Neutrophil (primary cell): ENCODE data around the gene ITGB2.

Source experiments
- H3K27ac ChIP-seq: fragments of 200-600 bp; sonication (generic); 2 replicates; pipeline ENCODE4 v1.5.1; 2016; ENCODE audit warnings: mild to moderate bottlenecking, moderate library complexity
- H3K27me3 ChIP-seq: fragments of 200-600 bp; sonication (generic); 2 replicates; pipeline ENCODE4 v1.6.0; 2016; ENCODE audit warnings: mild to moderate bottlenecking
- H3K36me3 ChIP-seq: fragments of 200-600 bp; sonication (generic); 2 replicates; pipeline ENCODE4 v1.5.1; 2017
- H3K4me1 ChIP-seq, 2 experiments: fragments of 200-600 bp in 1 of 2; sonication (generic) in 1 of 2; 1 replicate in 1 of 2; 2 replicates in 1 of 2; pipeline versions ENCODE4 v1.5.1 to v1.6.1; 2013 to 2016; ENCODE audit warnings: low read depth in 1 of 2, low read length in 1 of 2, mild to moderate bottlenecking in 1 of 2, moderate library complexity in 1 of 2; ENCODE audit not compliant: control insufficient read depth in 1 of 2, insufficient read depth in 1 of 2
- H3K4me3 ChIP-seq, 2 experiments: fragments of 200-600 bp in 1 of 2; sonication (generic) in 1 of 2; 1 replicate in 1 of 2; 2 replicates in 1 of 2; pipeline ENCODE4 v1.5.1; 2013 to 2016; ENCODE audit warnings: low read depth in 1 of 2, low read length in 1 of 2, mild to moderate bottlenecking in 1 of 2, moderate library complexity in 1 of 2
- H3K9me3 ChIP-seq: fragments of 200-600 bp; sonication (generic); 2 replicates; pipeline ENCODE4 v1.5.1; 2016
- TF ChIP-seq, protein P1 (sequence below): fragments of 200-600 bp; sonication (generic); IDR thresholded peaks from 2 replicates; pipeline ENCODE4 v1.5.1; 2016; ENCODE audit warnings: antibody characterized with exemption

Gene ITGB2

DNA sequence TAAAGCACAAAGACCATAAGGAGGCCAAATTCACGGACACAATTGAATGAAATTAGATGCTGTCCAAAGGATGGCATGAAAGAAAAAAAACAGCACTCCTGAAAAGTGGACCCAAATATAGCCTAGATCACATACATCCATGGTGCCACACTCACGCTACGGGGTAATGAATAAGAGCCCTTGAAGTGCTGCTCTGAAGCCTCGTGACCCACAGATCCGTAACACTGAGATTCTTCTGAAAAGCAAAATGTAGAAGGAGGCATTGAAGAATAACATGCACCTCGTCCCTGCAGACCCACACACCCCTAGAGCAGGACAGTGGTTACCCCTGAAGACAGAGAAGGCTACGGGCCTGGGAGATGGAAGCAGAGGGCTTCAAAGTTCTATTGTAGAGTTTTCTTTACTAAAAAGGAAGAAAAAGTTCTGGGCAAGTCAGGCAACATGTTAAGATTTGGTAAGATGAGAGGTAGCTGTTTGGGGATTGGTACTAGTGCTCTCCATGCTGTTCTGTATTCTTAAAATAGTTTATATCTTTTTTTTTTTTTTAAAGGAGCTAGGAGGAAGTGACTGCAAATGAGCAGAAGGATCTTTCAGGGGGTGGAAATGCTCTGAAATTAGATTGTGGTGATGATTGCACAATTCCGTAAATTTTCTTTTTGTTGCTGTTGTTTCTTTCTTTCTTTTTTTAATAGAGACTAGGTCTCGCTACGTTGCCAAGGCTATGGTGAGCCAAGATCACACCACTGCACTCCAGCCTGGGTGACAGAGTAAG, 4.1 kb upstream of the ITGB2 start:
- H3K27me3 ChIP-seq, result no peaks in the 10 kb centered on the region
- H3K9me3 ChIP-seq, result no peaks in the 10 kb centered on the region
- H3K4me3 ChIP-seq, result peak overlapping the region; percentile 76 to 97
- peak overlapping the region; percentile 99 for H3K27ac ChIP-seq
- H3K4me1 ChIP-seq, result peaks cover 90 to 93% of the 10 kb centered on the region in 2 experiments
- peaks cover 3% of the 10 kb centered on the region for H3K36me3 ChIP-seq
- TF ChIP-seq, protein P1, sequence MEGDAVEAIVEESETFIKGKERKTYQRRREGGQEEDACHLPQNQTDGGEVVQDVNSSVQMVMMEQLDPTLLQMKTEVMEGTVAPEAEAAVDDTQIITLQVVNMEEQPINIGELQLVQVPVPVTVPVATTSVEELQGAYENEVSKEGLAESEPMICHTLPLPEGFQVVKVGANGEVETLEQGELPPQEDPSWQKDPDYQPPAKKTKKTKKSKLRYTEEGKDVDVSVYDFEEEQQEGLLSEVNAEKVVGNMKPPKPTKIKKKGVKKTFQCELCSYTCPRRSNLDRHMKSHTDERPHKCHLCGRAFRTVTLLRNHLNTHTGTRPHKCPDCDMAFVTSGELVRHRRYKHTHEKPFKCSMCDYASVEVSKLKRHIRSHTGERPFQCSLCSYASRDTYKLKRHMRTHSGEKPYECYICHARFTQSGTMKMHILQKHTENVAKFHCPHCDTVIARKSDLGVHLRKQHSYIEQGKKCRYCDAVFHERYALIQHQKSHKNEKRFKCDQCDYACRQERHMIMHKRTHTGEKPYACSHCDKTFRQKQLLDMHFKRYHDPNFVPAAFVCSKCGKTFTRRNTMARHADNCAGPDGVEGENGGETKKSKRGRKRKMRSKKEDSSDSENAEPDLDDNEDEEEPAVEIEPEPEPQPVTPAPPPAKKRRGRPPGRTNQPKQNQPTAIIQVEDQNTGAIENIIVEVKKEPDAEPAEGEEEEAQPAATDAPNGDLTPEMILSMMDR, result no peak

GRCh38 chr21:44923480-44924084, 2.9 kb upstream of the ITGB2 start:
- Histone ChIP-seq H3K9me3 (no peaks in the 10 kb centered on the region), H3K4me3 (peak overlapping the region; percentile 97 to 99), H3K27ac (peak overlapping the region; percentile 99), H3K27me3 (no peaks in the 10 kb centered on the region), H3K36me3 (peaks cover 2% of the 10 kb centered on the region), H3K4me1 (peaks cover 83 to 88% of the 10 kb centered on the region in 2 experiments)
- TF ChIP-seq, protein P1, result no peak

GRCh38 chr21:44921928-44922327, 1.2 kb upstream of the ITGB2 start:
- peaks cover 83 to 88% of the 10 kb centered on the region in 2 experiments for H3K4me1 ChIP-seq
- H3K27me3 ChIP-seq, result no peaks in the 10 kb centered on the region
- H3K4me3 ChIP-seq, result peak overlapping the region; percentile 97 to 99
- peaks cover 19% of the 10 kb centered on the region for H3K36me3 ChIP-seq
- H3K9me3 ChIP-seq, result no peaks in the 10 kb centered on the region
- H3K27ac ChIP-seq, result peak overlapping the region; percentile 99
- TF ChIP-seq, protein P1, result no peak

GRCh38 chr21:44919913-44920693, 596 bp downstream of the ITGB2 start:
- Histone ChIP-seq H3K4me1 (peaks cover 83 to 88% of the 10 kb centered on the region in 2 experiments), H3K9me3 (no peaks in the 10 kb centered on the region), H3K4me3 (peak overlapping the region; percentile 97 to 99), H3K27ac (peak overlapping the region; percentile 99), H3K36me3 (peaks cover 32% of the 10 kb centered on the region), H3K27me3 (no peaks in the 10 kb centered on the region)
- TF ChIP-seq, protein P1, result no peak

DNA sequence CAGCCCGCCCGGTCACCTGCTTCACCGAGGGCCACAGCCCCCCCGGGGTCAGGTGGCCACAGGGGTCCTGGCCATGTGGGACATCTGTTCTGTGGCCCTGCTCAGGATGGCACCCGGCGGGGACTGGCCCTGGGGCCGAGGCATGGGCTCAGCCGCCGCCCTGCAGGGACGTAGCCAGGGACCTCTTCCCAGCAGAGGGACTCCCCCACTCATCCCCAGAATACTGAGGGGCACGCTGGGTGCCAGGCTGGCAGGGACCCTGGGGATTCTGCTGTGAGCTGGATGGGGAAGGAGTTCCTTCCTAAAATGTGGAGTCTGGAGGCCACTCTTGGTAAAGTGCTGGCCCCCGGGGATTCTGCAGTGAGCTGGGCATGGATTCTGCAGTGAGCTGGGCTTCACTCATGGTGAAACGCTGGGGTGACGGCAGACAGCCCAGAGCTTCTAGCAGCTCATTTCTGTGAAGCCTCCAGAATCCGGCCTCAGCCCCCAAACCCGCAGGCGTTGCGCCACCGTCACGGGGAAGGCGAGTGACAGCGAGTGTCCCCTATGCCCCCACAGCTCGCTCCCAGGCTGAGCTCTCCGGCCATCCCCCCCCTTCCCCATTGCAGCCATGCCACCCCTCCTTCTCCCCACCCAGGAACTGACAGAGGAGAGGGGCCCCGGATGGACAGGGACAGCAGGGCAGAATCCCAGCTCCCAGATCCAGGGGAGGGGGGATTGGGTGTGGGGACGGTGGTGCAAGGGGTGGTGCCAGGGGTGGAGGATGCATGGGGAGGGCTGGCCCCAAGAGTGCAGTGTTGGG, 1.4 kb downstream of the ITGB2 start:
- TF ChIP-seq, protein P1, result no peak
- H3K27me3 ChIP-seq, result no peaks in the 10 kb centered on the region
- H3K36me3 ChIP-seq, result peaks cover 32% of the 10 kb centered on the region
- peaks cover 82 to 88% of the 10 kb centered on the region in 2 experiments for H3K4me1 ChIP-seq
- peak overlapping the region; percentile 99 for H3K27ac ChIP-seq
- peak overlapping the region; percentile 97 to 99 for H3K4me3 ChIP-seq
- H3K9me3 ChIP-seq, result no peaks in the 10 kb centered on the region
